ENCODE data around the gene MPG. TPM values are rescaled to one million over a fixed set of nuclear protein-coding genes. Genes with fewer than 3 reads are reported as not detected.

MPG gene
- total RNA-seq, 1 experiment from 2014 or later = 30.6 TPM

GRCh38 chr16:96935-97381 is 18.9 kb downstream of the MPG start:
- intact Hi-C loops (cut with micrococcal nuclease; ENCODE audit: unreplicated experiment) = loop anchor here (1.0 kb wide), 1 partner anchor 32 kb away; no protein-coding TSS in a partner anchor
- BruUV-seq (replicated peaks) = no TSS peak
- TF ChIP-seq CTCF (conservative IDR thresholded peaks at IDR 0.05; ENCODE audit: low read depth, low read length) = peak; percentile 100
- TF ChIP-seq EZH2 (IDR thresholded peaks at IDR 0.05; ENCODE audit: borderline replicate concordance, low read depth, low read length, poor library complexity, severe bottlenecking) = no peak
- Histone ChIP-seq H3K27ac (ENCODE audit: low read depth, low read length, poor library complexity, severe bottlenecking) (no peak overlapping the region), H3K4me3 (ENCODE audit: low read depth, low read length, poor library complexity, severe bottlenecking) (no peak overlapping the region), H3K27me3 (replicated peaks; ENCODE audit: insufficient read depth, low read depth, low read length, poor library complexity) (no peaks in the 10 kb centered on the region), H3K4me1 (ENCODE audit: insufficient read depth, low read length, poor library complexity, severe bottlenecking) (peaks cover 7% of the 10 kb centered on the region), H3K9me3 (ENCODE audit: low read depth, low read length, poor library complexity, severe bottlenecking) (no peaks in the 10 kb centered on the region), H3K36me3 (ENCODE audit: insufficient read depth, low read length, poor library complexity, severe bottlenecking) (peaks cover 7% of the 10 kb centered on the region)
- DNase-seq (ENCODE audit: low spot score) = peak; percentile 92
- ChIA-PET POLR2A (ENCODE audit: low non-redundant PET) (interaction anchor here (0.7 kb wide), 1 partner anchor 898 kb away, joined by 11 read pairs; no protein-coding TSS in a partner anchor), CTCF (interaction anchor here (0.5 to 4.2 kb wide), 16 partner anchors 10 to 435 kb away, joined by 3 to 41 read pairs (median 4); no protein-coding TSS in a partner anchor)

GRCh38 chr16:97822-98221 is 19.8 kb downstream of the MPG start:
- Histone ChIP-seq H3K27me3 (replicated peaks; ENCODE audit: insufficient read depth, low read depth, low read length, poor library complexity) (no peaks in the 10 kb centered on the region), H3K4me3 (ENCODE audit: low read depth, low read length, poor library complexity, severe bottlenecking) (no peak overlapping the region), H3K9me3 (ENCODE audit: low read depth, low read length, poor library complexity, severe bottlenecking) (no peaks in the 10 kb centered on the region), H3K4me1 (ENCODE audit: insufficient read depth, low read length, poor library complexity, severe bottlenecking) (no peaks in the 10 kb centered on the region), H3K36me3 (ENCODE audit: insufficient read depth, low read length, poor library complexity, severe bottlenecking) (peaks cover 7% of the 10 kb centered on the region), H3K27ac (ENCODE audit: low read depth, low read length, poor library complexity, severe bottlenecking) (no peak overlapping the region)
- no peak for TF ChIP-seq CTCF (conservative IDR thresholded peaks at IDR 0.05; ENCODE audit: low read depth, low read length)
- no peak for TF ChIP-seq EZH2 (IDR thresholded peaks at IDR 0.05; ENCODE audit: borderline replicate concordance, low read depth, low read length, poor library complexity, severe bottlenecking)
- no TSS peak for BruUV-seq (replicated peaks)
- no peak for DNase-seq (ENCODE audit: low spot score)
- intact Hi-C loops (cut with micrococcal nuclease; ENCODE audit: unreplicated experiment) = loop anchor here (1.0 kb wide), 1 partner anchor 33 kb away; no protein-coding TSS in a partner anchor
- POLR2A ChIA-PET (ENCODE audit: low non-redundant PET) = no interaction called here
- CTCF ChIA-PET = interaction anchor here (0.6 to 4.2 kb wide), 3 partner anchors 9 to 84 kb away, joined by 4 to 41 read pairs (median 10); no protein-coding TSS in a partner anchor

GRCh38 chr16:100989-101388 is 23.0 kb downstream of the MPG start:
- Histone ChIP-seq H3K36me3 (ENCODE audit: insufficient read depth, low read length, poor library complexity, severe bottlenecking) (peaks cover 18% of the 10 kb centered on the region), H3K4me3 (ENCODE audit: low read depth, low read length, poor library complexity, severe bottlenecking) (no peak overlapping the region), H3K27me3 (replicated peaks; ENCODE audit: insufficient read depth, low read depth, low read length, poor library complexity) (no peaks in the 10 kb centered on the region), H3K27ac (ENCODE audit: low read depth, low read length, poor library complexity, severe bottlenecking) (no peak overlapping the region), H3K4me1 (ENCODE audit: insufficient read depth, low read length, poor library complexity, severe bottlenecking) (no peaks in the 10 kb centered on the region), H3K9me3 (ENCODE audit: low read depth, low read length, poor library complexity, severe bottlenecking) (no peaks in the 10 kb centered on the region)
- no TSS peak for BruUV-seq (replicated peaks)
- CTCF ChIA-PET = no interaction called here
- POLR2A ChIA-PET (ENCODE audit: low non-redundant PET) = no interaction called here
- DNase-seq (ENCODE audit: low spot score) = no peak
- TF ChIP-seq CTCF (conservative IDR thresholded peaks at IDR 0.05; ENCODE audit: low read depth, low read length) (no peak), EZH2 (IDR thresholded peaks at IDR 0.05; ENCODE audit: borderline replicate concordance, low read depth, low read length, poor library complexity, severe bottlenecking) (no peak)
- intact Hi-C loops (cut with micrococcal nuclease; ENCODE audit: unreplicated experiment) = no loop called here
